Parathyroid adenoma (tissue), 2 donors: ENCODE data around the gene PHGDH.

Source experiments
- H2AFZ ChIP-seq: fragments of 300-600 bp; sonication (generic); one replicate; pipeline ENCODE4 v1.7.0; 2017; ENCODE audit warnings: antibody characterized with exemption, mild to moderate bottlenecking
- H3K27ac ChIP-seq: fragments of 300-600 bp; sonication (generic); one replicate; pipeline ENCODE4 v1.7.0; 2017
- H3K27me3 ChIP-seq: fragments of 300-600 bp; sonication (generic); one replicate; pipeline ENCODE4 v1.7.0; 2017; ENCODE audit warnings: low read length; ENCODE audit not compliant: control insufficient read depth, insufficient read depth
- H3K36me3 ChIP-seq: fragments of 300-600 bp; sonication (generic); one replicate; pipeline ENCODE4 v1.7.0; 2017; ENCODE audit warnings: low read length; ENCODE audit not compliant: control insufficient read depth, insufficient read depth
- H3K4me1 ChIP-seq: fragments of 300-600 bp; sonication (generic); one replicate; pipeline ENCODE4 v1.7.0; 2017; ENCODE audit warnings: control low read depth
- H3K4me2 ChIP-seq: fragments of 300-600 bp; sonication (generic); one replicate; pipeline ENCODE4 v1.7.0; 2017; ENCODE audit warnings: low read length
- H3K4me3 ChIP-seq: fragments of 300-600 bp; sonication (generic); one replicate; pipeline ENCODE4 v1.7.0; 2017; ENCODE audit warnings: low read depth, low read length
- H3K79me2 ChIP-seq: fragments of 300-600 bp; sonication (generic); one replicate; pipeline ENCODE4 v1.7.0; 2017; ENCODE audit warnings: control low read depth
- H3K9ac ChIP-seq: fragments of 300-600 bp; sonication (generic); one replicate; pipeline ENCODE4 v1.7.0; 2017; ENCODE audit warnings: mild to moderate bottlenecking
- H3K9me3 ChIP-seq: fragments of 300-600 bp; sonication (generic); one replicate; pipeline ENCODE4 v1.7.0; 2017; ENCODE audit warnings: low read length; ENCODE audit not compliant: control insufficient read depth
- TF ChIP-seq, protein P1 (sequence below): fragments of 300-600 bp; sonication (generic); IDR thresholded peaks from one replicate; pipeline ENCODE4 v1.7.0; 2017; ENCODE audit warnings: antibody characterized with exemption, mild to moderate bottlenecking
- donor health status: primary hyperparathyroidism.

Gene PHGDH

DNA sequence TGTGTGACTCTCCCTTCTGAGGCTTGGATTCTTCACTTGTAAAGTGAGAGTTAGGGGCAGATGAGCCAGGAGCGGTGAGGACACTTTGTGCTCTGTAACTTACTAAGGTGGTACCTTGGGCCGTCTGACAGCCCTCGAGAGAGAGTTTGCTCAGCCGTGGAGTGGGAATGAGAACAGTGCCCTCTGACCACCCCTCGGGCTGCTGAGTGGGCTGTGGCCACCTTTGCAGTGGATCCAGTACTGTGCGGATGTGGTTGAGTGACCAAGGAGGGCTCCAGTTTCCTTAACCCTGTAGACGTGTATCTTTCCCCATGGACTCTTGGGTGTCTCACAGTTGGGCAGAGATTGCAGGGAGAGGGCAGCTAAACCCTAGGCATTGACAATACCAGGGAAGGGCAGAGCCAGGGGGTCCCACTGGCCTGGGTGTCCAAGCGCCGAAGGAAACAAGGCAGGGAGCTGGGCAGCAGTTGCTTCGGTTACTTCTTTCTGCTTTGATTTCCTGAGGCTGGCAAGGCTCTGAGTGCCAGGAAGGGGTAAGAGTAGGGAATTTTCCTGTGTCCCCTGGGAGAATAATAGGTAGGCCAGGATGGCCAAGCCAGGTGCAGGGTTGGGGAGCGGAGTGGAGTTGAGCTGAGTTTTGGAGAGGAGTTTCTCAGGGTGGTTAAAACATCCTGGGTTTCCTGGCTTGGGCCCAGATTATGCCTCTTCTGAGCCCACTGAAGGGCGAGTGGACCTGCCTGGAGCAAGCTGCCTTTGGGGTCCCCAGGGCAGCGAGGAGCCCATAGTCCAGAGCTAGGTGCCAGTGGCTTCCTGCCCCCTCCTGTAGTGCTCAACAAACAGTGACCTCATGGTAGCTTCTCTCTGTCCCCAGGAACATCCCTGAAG lies 29.4 kb downstream of the PHGDH start:
- no peak overlapping the region for H3K4me2 ChIP-seq
- no peaks in the 10 kb centered on the region for H3K79me2 ChIP-seq
- TF ChIP-seq, protein P1, sequence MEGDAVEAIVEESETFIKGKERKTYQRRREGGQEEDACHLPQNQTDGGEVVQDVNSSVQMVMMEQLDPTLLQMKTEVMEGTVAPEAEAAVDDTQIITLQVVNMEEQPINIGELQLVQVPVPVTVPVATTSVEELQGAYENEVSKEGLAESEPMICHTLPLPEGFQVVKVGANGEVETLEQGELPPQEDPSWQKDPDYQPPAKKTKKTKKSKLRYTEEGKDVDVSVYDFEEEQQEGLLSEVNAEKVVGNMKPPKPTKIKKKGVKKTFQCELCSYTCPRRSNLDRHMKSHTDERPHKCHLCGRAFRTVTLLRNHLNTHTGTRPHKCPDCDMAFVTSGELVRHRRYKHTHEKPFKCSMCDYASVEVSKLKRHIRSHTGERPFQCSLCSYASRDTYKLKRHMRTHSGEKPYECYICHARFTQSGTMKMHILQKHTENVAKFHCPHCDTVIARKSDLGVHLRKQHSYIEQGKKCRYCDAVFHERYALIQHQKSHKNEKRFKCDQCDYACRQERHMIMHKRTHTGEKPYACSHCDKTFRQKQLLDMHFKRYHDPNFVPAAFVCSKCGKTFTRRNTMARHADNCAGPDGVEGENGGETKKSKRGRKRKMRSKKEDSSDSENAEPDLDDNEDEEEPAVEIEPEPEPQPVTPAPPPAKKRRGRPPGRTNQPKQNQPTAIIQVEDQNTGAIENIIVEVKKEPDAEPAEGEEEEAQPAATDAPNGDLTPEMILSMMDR: no peak
- H3K4me1 ChIP-seq: peaks cover 30% of the 10 kb centered on the region
- H2AFZ ChIP-seq: no peak overlapping the region
- H3K9me3 ChIP-seq: no peaks in the 10 kb centered on the region
- H3K27ac ChIP-seq: no peak overlapping the region
- H3K9ac ChIP-seq: no peak overlapping the region
- no peaks in the 10 kb centered on the region for H3K27me3 ChIP-seq
- no peak overlapping the region for H3K4me3 ChIP-seq
- H3K36me3 ChIP-seq: no peaks in the 10 kb centered on the region

DNA sequence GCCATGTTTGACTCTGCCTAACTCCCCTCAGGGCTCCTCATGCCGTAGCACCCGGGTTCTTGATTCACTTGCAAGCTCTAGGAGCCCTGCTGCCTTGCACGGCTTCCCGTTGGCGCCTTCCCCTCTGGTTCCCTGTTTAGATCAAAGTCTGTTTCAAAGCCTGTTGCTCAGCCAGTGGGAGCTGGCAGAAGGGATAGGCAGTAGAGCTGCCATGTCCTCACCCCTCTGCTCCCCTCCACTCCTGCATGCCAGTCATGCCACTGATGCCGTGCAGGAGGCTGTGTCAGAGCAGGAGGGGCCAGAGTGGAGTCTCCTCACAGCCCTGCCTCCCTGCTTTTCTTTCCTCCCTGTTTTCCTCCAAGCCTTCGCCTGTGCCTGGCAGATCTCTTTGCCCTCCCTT lies 30.5 kb downstream of the PHGDH start:
- no peaks in the 10 kb centered on the region for H3K27me3 ChIP-seq
- no peaks in the 10 kb centered on the region for H3K36me3 ChIP-seq
- H3K9me3 ChIP-seq: no peaks in the 10 kb centered on the region
- no peak overlapping the region for H3K4me2 ChIP-seq
- no peak overlapping the region for H3K4me3 ChIP-seq
- H3K9ac ChIP-seq: no peak overlapping the region
- H3K79me2 ChIP-seq: no peaks in the 10 kb centered on the region
- no peak overlapping the region for H3K27ac ChIP-seq
- TF ChIP-seq, protein P1: no peak
- H2AFZ ChIP-seq: no peak overlapping the region
- peaks cover 27% of the 10 kb centered on the region for H3K4me1 ChIP-seq

DNA sequence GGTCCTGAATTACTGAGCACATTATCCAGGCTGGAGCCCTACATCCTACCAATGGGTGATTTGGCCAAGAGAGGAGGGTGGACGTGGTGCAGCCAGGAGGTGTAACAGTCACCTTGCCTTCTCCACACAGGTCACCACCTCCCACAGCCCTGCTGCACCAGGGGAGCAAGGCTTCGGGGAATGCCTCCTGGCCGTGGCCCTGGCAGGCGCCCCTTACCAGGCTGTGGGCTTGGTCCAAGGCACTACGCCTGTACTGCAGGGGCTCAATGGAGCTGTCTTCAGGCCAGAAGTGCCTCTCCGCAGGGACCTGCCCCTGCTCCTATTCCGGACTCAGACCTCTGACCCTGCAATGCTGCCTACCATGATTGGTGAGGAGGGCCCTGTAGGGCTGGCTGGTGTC lies 30.9 kb downstream of the PHGDH start:
- Histone ChIP-seq H3K79me2 (no peaks in the 10 kb centered on the region), H3K4me1 (peaks cover 25% of the 10 kb centered on the region), H3K4me3 (no peak overlapping the region), H3K27ac (no peak overlapping the region), H3K27me3 (no peaks in the 10 kb centered on the region), H3K9me3 (no peaks in the 10 kb centered on the region), H2AFZ (no peak overlapping the region), H3K9ac (no peak overlapping the region), H3K4me2 (no peak overlapping the region), H3K36me3 (no peaks in the 10 kb centered on the region)
- TF ChIP-seq, protein P1: no peak

DNA sequence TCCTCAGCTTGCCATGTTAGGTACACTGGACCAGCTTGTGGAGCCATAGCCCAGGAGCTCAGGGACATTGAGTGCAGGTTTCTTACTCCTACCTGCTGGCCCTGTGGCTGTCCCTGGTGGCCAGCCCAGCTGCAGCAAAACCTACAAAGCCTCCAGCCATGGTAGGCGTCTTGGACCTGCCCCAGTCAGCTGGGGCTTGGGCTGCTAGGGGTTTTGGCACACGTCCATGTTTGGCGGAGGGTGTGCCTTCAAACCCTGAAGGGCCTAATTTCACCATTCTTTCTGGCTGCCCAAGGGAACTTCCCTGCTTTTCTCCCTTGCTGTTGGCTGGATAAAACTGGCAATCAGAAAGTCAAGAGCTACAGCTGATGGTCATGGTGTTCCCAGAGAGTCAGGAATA lies 31.6 kb downstream of the PHGDH start:
- Histone ChIP-seq H3K27ac (no peak overlapping the region), H3K27me3 (no peaks in the 10 kb centered on the region), H3K36me3 (no peaks in the 10 kb centered on the region), H2AFZ (no peak overlapping the region), H3K9me3 (no peaks in the 10 kb centered on the region), H3K4me3 (no peak overlapping the region), H3K9ac (no peak overlapping the region), H3K4me2 (no peak overlapping the region), H3K79me2 (no peaks in the 10 kb centered on the region), H3K4me1 (peaks cover 18% of the 10 kb centered on the region)
- TF ChIP-seq, protein P1: no peak
